NK-92 (cell line): ENCODE data around the gene BTBD17.

Experiments used
- DNase-seq: peaks from one replicate; lab custom pipeline; 2025; ENCODE audit not compliant: unreplicated experiment; lab: John Stamatoyannopoulos, UW

The BTBD17 gene

GRCh38 chr17:74359916-74360315, 1.8 kb downstream of the BTBD17 start:
- DNase-seq = no peak

- no peak for DNase-seq
These were observed 3.0 kb downstream of the BTBD17 start for GRCh38 chr17:74358697-74359096.

GRCh38 chr17:74357466-74357809, 4.2 kb downstream of the BTBD17 start:
- no peak for DNase-seq

- DNase-seq = no peak
These were observed 4.8 kb downstream of the BTBD17 start for GRCh38 chr17:74356646-74357465.

DNA sequence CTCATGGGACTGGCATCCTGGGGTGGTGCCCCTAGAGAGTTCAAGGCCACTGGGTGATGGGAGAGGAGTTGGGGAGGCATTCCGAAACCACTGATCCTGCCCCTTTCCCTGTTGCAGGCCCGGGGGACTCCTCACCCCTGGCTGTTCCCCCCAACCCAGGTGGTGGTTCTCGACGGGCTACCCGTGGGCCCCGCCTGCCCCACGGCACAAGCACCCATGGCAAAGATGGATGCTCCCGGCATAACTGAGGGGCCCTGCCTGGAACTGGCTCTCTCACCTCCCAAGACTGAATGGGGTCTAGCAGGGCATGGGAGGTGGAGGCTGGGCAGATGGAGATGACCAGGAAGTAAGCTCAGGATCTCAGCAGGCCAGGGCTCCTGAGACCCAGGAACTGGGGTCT, 6.6 kb downstream of the BTBD17 start:
- no peak for DNase-seq

GRCh38 chr17:74354561-74354960, 7.1 kb downstream of the BTBD17 start:
- no peak for DNase-seq

DNA sequence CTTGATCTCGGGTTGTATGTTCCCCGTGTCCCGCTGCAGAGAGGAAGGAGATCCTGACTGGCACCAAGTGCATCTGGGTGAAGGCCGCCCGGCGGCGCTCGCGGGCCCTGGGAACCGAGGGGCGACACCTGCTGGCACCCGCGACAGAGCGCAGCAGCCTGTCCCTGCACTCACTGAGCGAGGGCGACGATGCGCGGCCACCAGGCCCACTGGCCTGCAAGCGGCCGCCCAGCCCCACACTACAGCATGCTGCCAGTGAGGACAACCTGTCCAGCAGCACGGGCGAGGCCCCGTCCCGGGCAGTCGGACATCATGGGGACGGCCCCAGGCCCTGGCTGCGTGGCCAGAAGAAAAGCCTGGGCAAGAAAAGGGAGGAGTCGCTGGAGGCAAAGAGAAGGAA, 7.5 kb downstream of the BTBD17 start:
- DNase-seq = no peak

GRCh38 chr17:74353446-74354060, 8.1 kb downstream of the BTBD17 start:
- DNase-seq = no peak

DNA sequence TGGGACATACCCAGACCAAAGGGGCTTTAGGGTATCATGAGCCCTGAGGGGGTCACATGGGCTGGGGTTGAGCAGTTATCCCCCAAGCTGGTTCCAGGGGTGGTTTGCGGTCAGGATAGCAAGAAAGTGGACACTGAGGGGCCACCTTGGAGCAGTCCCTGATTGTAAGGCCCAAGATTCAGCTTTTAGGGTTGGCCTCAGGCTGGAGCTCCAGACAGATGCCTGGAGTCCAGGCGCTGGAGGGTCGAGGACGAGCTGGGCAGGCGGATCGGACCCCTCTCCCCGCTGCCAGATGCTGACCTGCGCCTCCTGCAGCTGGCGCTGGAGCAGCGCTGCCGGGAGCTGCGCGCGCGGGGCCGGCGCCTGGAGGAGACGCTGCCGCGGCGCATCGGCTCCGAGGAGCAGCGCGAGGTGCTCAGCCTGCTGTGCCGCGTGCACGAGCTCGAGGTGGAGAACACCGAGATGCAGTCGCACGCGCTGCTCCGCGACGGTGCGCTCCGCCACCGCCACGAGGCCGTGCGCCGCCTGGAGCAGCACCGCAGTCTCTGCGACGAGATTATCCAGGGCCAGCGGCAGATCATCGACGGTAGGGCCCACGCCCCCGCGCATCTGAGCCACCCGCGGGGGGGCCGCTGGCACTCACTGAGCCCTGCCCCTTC, 10.0 kb downstream of the BTBD17 start:
- DNase-seq = no peak

DNA sequence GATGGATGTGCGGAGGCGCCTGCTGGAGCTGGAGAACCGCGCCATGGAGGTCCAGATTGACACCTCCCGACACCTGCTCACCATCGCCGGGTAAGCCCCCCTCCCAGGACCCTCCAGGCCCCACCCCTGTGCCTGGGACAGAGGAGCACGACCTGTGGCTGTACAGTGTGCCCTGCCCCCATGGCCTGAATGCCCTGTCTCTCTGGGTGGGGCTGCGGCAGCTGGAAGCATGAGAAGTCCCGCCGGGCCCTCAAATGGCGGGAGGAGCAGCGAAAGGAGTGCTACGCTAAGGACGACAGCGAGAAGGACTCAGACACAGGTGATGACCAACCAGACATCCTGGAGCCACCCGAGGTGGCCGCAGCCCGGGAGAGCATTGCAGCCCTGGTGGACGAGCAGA, 11.2 kb downstream of the BTBD17 start:
- DNase-seq = no peak

DNA sequence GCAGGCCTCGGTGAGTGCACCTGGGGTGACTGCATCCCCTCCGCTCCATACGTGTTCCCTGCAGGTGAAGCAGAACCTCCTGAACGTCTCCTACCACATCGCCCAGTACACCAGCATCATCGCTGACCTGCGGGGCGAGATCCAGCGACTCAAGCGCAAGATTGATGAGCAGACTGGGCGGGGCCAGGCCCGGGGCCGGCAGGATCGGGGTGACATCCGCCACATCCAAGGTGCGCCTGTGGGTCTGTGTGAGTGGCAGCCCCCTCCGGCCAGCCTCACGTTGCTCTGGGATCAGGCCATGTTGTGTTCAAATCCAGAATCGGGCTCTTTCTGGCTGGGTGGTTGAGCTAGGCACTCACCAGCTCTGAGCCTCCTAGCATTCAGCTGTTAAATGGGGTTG, 12.5 kb downstream of the BTBD17 start:
- DNase-seq = no peak

DNA sequence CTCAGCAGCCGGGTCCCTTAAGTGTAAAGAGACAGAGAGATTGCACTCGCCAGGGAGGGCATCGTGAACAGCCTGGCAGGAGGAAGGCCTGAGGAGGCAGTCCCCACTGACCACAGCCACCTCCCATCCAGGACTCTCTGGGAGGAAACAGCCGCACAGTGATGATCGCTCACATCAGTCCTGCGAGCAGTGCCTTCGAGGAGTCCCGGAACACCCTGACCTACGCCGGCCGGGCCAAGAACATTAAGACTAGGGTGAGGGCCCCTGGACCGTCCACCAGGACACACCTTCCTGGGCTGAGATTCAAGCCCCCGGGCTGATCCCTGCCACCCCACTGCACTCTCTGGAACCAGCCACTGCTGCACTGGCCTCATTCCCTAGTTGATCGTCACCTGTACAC, 14.0 kb downstream of the BTBD17 start:
- DNase-seq = no peak

- DNase-seq = no peak
These were observed 16.0 kb downstream of the BTBD17 start for GRCh38 chr17:74345433-74346241.

GRCh38 chr17:74344658-74345057, 17.0 kb downstream of the BTBD17 start:
- no peak for DNase-seq

DNA sequence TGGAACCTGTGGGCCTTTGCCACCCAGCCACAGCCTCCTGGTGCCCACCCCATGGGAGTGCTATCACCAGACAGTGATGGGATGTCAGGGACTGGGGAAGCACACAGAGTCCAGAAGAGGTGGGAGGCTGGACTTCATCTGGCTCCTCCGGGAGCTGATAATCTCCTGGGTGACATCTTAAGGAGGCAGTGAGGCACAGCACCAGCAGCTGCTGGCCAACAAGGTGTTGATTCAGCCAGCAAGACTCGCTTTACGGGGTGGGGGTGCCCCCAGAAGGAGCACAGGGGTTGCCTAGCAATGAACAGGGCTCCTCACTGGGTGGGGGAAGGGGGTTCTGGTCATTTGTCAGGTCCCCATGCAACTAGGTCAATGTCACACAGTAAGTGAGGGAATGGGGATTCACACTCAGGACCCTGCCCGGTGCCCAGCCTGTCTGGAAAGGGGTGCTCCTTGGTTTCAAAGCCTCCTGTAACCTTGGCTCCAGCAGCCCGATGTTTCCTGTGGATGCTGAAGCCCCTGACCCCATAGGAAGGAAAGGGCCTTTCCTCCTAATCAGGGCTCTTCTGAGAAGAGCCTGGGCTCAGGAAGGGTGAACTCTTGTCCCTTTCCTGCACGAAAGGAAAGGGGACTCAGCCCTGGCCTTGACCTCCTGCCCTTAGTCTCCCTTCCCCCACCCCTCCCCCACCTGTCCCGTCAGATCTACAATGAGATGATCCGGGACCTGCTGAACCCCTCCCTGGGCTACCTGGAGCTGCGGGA, 18.0 kb downstream of the BTBD17 start:
- DNase-seq = no peak

DNA sequence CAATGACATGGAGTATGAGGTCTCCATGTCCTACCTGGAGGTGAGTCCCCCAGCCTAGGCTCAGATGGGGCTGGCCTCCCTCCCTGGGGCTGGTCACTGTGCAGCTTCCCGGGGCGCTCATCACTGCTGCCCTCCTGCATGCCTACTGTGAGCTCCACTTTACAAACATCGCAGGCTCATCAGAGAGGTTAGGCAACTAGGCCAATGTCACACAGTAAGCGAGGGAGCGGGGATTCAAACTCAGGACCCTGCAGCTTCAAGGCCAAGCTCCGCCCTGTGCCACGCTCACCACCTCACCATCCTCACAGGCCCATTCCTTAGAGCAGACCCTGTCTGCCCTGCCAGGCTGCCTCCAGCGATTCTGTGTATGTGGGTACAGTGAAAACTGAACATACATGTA, 18.5 kb downstream of the BTBD17 start:
- no peak for DNase-seq

DNA sequence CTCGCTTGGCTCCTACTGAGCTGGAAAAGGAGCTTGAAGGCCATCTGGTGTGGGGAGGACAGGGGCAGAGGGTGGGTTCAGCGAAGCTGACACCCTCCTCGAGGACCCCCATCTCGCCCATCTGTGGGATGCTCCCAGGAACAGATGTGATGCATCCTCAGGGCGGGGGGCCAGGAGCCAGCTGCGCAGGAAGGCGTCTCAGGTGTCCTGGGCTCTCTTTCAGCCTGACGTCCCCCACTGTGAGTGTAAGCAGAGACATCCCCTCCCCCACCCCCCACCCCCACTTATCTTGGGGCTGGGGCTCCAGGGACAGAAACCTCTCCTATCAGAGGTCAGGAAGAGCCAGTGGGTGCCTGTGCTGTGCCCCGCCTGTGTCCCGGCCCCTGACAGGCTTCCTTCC, 19.4 kb downstream of the BTBD17 start:
- DNase-seq = no peak

GRCh38 chr17:74340470-74341023, 21.1 kb downstream of the BTBD17 start:
- DNase-seq = no peak

GRCh38 chr17:74339537-74340195, 22.0 kb downstream of the BTBD17 start:
- no peak for DNase-seq
